Measurements from ENCODE around the gene GCC2.
A peak's percentile ranks its signal among the peaks of the same experiment; 100 is the strongest.
"Not testable (repeated sequence)": the region's sequence is repeated elsewhere in the genome, so short reads cannot be mapped to it uniquely, and the experiment has no call there.

GCC2 gene

DNA sequence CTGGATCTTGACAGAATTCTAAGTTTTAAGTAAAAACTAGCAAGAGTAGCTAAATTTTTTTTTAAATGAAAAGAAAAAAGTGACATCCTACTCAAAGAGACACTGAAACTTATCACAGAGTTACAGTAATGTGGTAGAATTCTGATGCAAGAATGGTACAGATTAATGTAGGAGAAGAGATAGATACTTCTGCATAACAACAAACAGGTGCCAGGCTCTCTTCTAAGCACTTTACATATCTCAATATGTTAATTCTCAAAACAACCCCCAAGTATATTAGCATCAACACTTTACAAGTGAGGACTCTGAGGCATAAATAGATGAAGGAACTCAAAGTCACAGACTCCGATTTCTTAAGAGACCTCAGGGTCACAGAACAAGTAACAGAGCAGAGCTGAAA lies 28.1 kb downstream of the GCC2 start:
- no peak for DNase-seq
- H2BK15ac ChIP-seq (replicated peaks; ENCODE audit: low read depth), result no peak overlapping the region
- no peak overlapping the region for H2BK5ac ChIP-seq (ENCODE audit: low read length)
- H3K9ac ChIP-seq (ENCODE audit: low read length), result no peak overlapping the region
- no peaks in the 10 kb centered on the region for H3K4me1 ChIP-seq (ENCODE audit: control insufficient read depth, low read depth, low read length)
- H2AK5ac ChIP-seq (ENCODE audit: low read length), result no peak overlapping the region
- H3K27me3 ChIP-seq (ENCODE audit: insufficient read depth, low read length, poor library complexity), result no peaks in the 10 kb centered on the region
- no peak overlapping the region for H3K4me3 ChIP-seq (ENCODE audit: low read length)
- no peak overlapping the region for H3K4ac ChIP-seq (ENCODE audit: low read depth, low read length)
- no peaks in the 10 kb centered on the region for H3K79me2 ChIP-seq (ENCODE audit: control insufficient read depth, insufficient read depth, low read length)
- no peak overlapping the region for H2BK120ac ChIP-seq (ENCODE audit: low read depth, low read length)
- peaks cover 2% of the 10 kb centered on the region for H3K36me3 ChIP-seq (ENCODE audit: control insufficient read depth, insufficient read depth, low read length)
- no peak overlapping the region for H3K23ac ChIP-seq (ENCODE audit: low read length)
- no peak overlapping the region for H3K27ac ChIP-seq (ENCODE audit: low read depth, low read length)
- no peak overlapping the region for H4K5ac ChIP-seq (ENCODE audit: low read length)
- WGBS (ENCODE audit: extremely low coverage, insufficient coverage, low lambda C conversion rate), result no CpG with 5 or more reads among the region's 1 CpG
- no peak overlapping the region for H3K18ac ChIP-seq (ENCODE audit: low read length)
- no peak overlapping the region for H3K4me2 ChIP-seq (ENCODE audit: low read length)
- no peak overlapping the region for H3K56ac ChIP-seq (ENCODE audit: low read length)
- H3K79me1 ChIP-seq (ENCODE audit: low read length), result no peaks in the 10 kb centered on the region
- H4K8ac ChIP-seq (ENCODE audit: low read depth, low read length), result no peak overlapping the region

DNA sequence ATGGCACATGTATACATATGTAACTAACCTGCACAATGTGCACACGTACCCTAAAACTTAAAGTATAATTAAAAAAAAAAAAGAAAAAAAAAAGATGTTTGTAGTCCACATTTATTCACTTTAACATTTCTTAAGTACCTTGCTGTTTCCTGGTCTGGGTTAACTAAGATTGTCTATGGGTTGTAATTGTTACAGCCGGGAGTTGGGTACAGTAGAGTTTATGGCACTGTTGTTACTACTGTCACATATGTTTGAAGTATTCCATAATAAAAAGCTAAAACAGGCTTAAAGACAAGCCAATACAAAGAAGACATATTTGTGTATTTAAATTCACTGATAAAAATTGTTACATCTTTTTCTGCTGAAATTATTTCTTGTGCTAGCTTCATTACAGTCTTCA lies 36.2 kb downstream of the GCC2 start:
- WGBS (ENCODE audit: extremely low coverage, insufficient coverage, low lambda C conversion rate), result no CpG with 5 or more reads among the region's 2 CpGs
- H3K36me3 ChIP-seq (ENCODE audit: control insufficient read depth, insufficient read depth, low read length), result no peaks in the 10 kb centered on the region

DNA sequence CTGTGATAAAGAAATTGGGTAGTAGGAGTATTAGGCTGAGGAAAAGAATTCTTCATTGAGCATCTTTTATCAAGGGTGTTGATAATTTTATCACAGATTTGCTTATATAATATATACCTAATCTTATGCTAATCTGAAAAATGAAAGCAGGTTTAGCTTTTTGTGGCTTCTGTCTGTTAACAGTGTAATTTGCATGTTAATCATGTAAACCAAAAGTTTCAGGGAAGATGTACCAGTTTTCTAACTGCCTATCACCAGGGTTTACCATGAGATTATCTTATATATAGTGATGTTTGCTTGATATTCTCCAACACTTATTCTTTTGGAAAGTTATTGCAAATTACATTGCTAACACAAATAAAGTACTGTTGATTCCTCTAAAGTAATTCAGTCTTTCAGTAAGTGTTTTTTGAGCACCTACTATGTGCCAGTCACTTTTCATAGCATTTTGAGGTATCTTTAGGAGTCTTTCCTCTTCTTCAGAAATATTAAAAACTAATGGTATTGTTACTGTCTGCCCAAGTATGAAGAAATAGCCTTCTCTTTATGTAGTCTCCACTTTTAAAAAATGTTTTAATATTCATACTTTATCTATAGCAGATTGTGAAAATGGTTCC lies 41.6 kb downstream of the GCC2 start:
- Histone ChIP-seq H3K18ac (ENCODE audit: low read length) (no peak overlapping the region), H4K5ac (ENCODE audit: low read length) (no peak overlapping the region), H3K23ac (ENCODE audit: low read length) (no peak overlapping the region), H3K4me3 (ENCODE audit: low read length) (no peak overlapping the region), H4K8ac (ENCODE audit: low read depth, low read length) (no peak overlapping the region), H3K36me3 (ENCODE audit: control insufficient read depth, insufficient read depth, low read length) (peaks cover 2% of the 10 kb centered on the region), H3K27me3 (ENCODE audit: insufficient read depth, low read length, poor library complexity) (no peaks in the 10 kb centered on the region), H2BK5ac (ENCODE audit: low read length) (no peak overlapping the region), H3K9ac (ENCODE audit: low read length) (no peak overlapping the region), H3K79me2 (ENCODE audit: control insufficient read depth, insufficient read depth, low read length) (no peaks in the 10 kb centered on the region), H3K4ac (ENCODE audit: low read depth, low read length) (no peak overlapping the region), H2BK120ac (ENCODE audit: low read depth, low read length) (no peak overlapping the region), H3K79me1 (ENCODE audit: low read length) (no peaks in the 10 kb centered on the region), H3K4me2 (ENCODE audit: low read length) (no peak overlapping the region), H2BK15ac (replicated peaks; ENCODE audit: low read depth) (no peak overlapping the region), H3K27ac (ENCODE audit: low read depth, low read length) (no peak overlapping the region), H3K56ac (ENCODE audit: low read length) (no peak overlapping the region), H2AK5ac (ENCODE audit: low read length) (no peak overlapping the region), H3K4me1 (ENCODE audit: control insufficient read depth, low read depth, low read length) (no peaks in the 10 kb centered on the region)
- DNase-seq, result no peak

More for the DNA sequence above, 36.2 kb downstream of the GCC2 start:
- Histone ChIP-seq H4K8ac (ENCODE audit: low read depth, low read length) (no peak overlapping the region), H3K27me3 (ENCODE audit: insufficient read depth, low read length, poor library complexity) (no peaks in the 10 kb centered on the region), H3K79me1 (ENCODE audit: low read length) (no peaks in the 10 kb centered on the region), H3K4me2 (ENCODE audit: low read length) (no peak overlapping the region), H2BK5ac (ENCODE audit: low read length) (no peak overlapping the region), H3K4me1 (ENCODE audit: control insufficient read depth, low read depth, low read length) (no peaks in the 10 kb centered on the region), H2BK15ac (replicated peaks; ENCODE audit: low read depth) (no peak overlapping the region), H3K56ac (ENCODE audit: low read length) (no peak overlapping the region), H2AK5ac (ENCODE audit: low read length) (no peak overlapping the region), H3K27ac (ENCODE audit: low read depth, low read length) (no peak overlapping the region), H2BK120ac (ENCODE audit: low read depth, low read length) (no peak overlapping the region), H4K5ac (ENCODE audit: low read length) (no peak overlapping the region), H3K23ac (ENCODE audit: low read length) (no peak overlapping the region), H3K4me3 (ENCODE audit: low read length) (no peak overlapping the region), H3K4ac (ENCODE audit: low read depth, low read length) (no peak overlapping the region), H3K18ac (ENCODE audit: low read length) (no peak overlapping the region), H3K9ac (ENCODE audit: low read length) (no peak overlapping the region), H3K79me2 (ENCODE audit: control insufficient read depth, insufficient read depth, low read length) (no peaks in the 10 kb centered on the region)
- DNase-seq, result no peak

DNA sequence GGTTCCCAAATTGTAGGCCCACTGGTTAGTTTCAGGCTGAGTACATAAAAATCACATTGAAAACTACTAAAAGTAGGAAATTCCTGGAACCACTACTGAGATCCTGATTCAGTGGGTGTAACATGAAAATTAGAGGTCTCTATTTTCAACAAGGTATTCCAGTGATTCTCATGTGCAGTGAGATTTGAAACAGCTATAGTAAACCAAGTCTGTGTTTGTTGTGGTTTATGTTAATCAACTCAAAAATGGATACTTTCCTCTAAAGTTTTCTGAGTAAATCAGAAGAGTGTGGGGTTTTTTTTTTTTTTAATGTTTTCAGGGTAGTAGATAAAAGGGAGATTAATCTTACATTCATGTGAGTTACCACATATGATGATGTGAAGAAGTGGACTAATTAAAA lies 42.8 kb downstream of the GCC2 start:
- DNase-seq, result no peak
- no peaks in the 10 kb centered on the region for H3K4me1 ChIP-seq (ENCODE audit: control insufficient read depth, low read depth, low read length)
- H2BK5ac ChIP-seq (ENCODE audit: low read length), result no peak overlapping the region
- H4K8ac ChIP-seq (ENCODE audit: low read depth, low read length), result no peak overlapping the region
- no peak overlapping the region for H3K27ac ChIP-seq (ENCODE audit: low read depth, low read length)
- no peak overlapping the region for H2BK120ac ChIP-seq (ENCODE audit: low read depth, low read length)
- H3K23ac ChIP-seq (ENCODE audit: low read length), result no peak overlapping the region
- no peaks in the 10 kb centered on the region for H3K27me3 ChIP-seq (ENCODE audit: insufficient read depth, low read length, poor library complexity)
- H3K36me3 ChIP-seq (ENCODE audit: control insufficient read depth, insufficient read depth, low read length), result peaks cover 2% of the 10 kb centered on the region
- H3K4me2 ChIP-seq (ENCODE audit: low read length), result no peak overlapping the region
- no peak overlapping the region for H4K5ac ChIP-seq (ENCODE audit: low read length)
- no peak overlapping the region for H3K4ac ChIP-seq (ENCODE audit: low read depth, low read length)
- H2AK5ac ChIP-seq (ENCODE audit: low read length), result no peak overlapping the region
- H3K9ac ChIP-seq (ENCODE audit: low read length), result no peak overlapping the region
- no peak overlapping the region for H2BK15ac ChIP-seq (replicated peaks; ENCODE audit: low read depth)
- no peak overlapping the region for H3K4me3 ChIP-seq (ENCODE audit: low read length)
- no peaks in the 10 kb centered on the region for H3K79me1 ChIP-seq (ENCODE audit: low read length)
- H3K79me2 ChIP-seq (ENCODE audit: control insufficient read depth, insufficient read depth, low read length), result no peaks in the 10 kb centered on the region
- H3K18ac ChIP-seq (ENCODE audit: low read length), result no peak overlapping the region
- no peak overlapping the region for H3K56ac ChIP-seq (ENCODE audit: low read length)

DNA sequence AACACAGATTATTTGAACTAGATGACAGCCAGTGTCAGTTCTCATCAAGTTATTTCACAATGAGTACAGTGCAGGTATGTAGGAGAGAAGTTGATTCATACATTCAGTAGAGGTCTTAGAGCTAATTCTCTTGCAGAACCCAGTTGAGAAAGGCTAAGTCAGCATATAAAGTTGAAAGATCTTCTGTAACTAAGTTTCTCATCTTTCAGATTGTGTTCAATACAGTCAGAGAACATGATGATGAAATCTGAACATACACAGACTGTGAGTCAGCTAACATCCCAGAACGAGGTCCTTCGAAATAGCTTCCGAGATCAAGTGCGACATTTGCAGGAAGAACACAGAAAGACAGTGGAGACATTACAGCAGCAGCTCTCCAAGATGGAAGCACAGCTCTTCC lies 43.4 kb downstream of the GCC2 start:
- no peak overlapping the region for H2AK5ac ChIP-seq (ENCODE audit: low read length)
- H3K4ac ChIP-seq (ENCODE audit: low read depth, low read length), result no peak overlapping the region
- no peak overlapping the region for H3K18ac ChIP-seq (ENCODE audit: low read length)
- no peak overlapping the region for H3K9ac ChIP-seq (ENCODE audit: low read length)
- no peak overlapping the region for H3K56ac ChIP-seq (ENCODE audit: low read length)
- no peak overlapping the region for H4K5ac ChIP-seq (ENCODE audit: low read length)
- WGBS (ENCODE audit: extremely low coverage, insufficient coverage, low lambda C conversion rate), result no CpG with 5 or more reads among the region's 4 CpGs
- H3K27ac ChIP-seq (ENCODE audit: low read depth, low read length), result no peak overlapping the region
- no peak overlapping the region for H2BK15ac ChIP-seq (replicated peaks; ENCODE audit: low read depth)
- H4K8ac ChIP-seq (ENCODE audit: low read depth, low read length), result no peak overlapping the region
- H3K79me2 ChIP-seq (ENCODE audit: control insufficient read depth, insufficient read depth, low read length), result no peaks in the 10 kb centered on the region
- H3K23ac ChIP-seq (ENCODE audit: low read length), result no peak overlapping the region
- no peak overlapping the region for H2BK120ac ChIP-seq (ENCODE audit: low read depth, low read length)
- no peak overlapping the region for H3K4me3 ChIP-seq (ENCODE audit: low read length)
- H3K36me3 ChIP-seq (ENCODE audit: control insufficient read depth, insufficient read depth, low read length), result peaks cover 2% of the 10 kb centered on the region
- no peaks in the 10 kb centered on the region for H3K27me3 ChIP-seq (ENCODE audit: insufficient read depth, low read length, poor library complexity)
- H2BK5ac ChIP-seq (ENCODE audit: low read length), result no peak overlapping the region
- H3K4me1 ChIP-seq (ENCODE audit: control insufficient read depth, low read depth, low read length), result no peaks in the 10 kb centered on the region
- peak; percentile 9 for DNase-seq
- H3K79me1 ChIP-seq (ENCODE audit: low read length), result no peaks in the 10 kb centered on the region
- no peak overlapping the region for H3K4me2 ChIP-seq (ENCODE audit: low read length)

DNA sequence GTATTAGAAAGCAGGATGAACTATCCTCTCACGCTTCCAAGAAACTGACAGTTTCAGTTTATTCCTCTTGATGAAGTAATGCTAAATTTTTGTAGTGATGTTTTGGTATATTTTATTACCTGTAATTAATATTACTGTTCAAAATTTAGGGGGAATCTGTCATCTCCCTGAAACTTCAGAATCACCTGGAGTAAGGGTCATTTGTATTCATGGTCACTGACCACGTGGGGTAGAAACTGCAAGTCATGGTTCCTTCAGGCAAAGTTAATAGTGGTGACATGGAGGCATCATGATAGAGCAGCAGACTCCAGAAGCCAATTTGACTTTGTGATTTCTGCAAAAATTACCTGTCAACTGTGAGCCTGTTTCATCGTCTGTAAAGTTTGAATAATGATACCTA lies 47.2 kb downstream of the GCC2 start:
- not testable (repeated sequence) for H3K9ac ChIP-seq (ENCODE audit: low read length); H3K4ac ChIP-seq (ENCODE audit: low read depth, low read length); H2BK5ac ChIP-seq (ENCODE audit: low read length); H3K27me3 ChIP-seq (ENCODE audit: insufficient read depth, low read length, poor library complexity); DNase-seq; H3K4me2 ChIP-seq (ENCODE audit: low read length); H4K5ac ChIP-seq (ENCODE audit: low read length); H2BK15ac ChIP-seq (replicated peaks; ENCODE audit: low read depth); H2AK5ac ChIP-seq (ENCODE audit: low read length); H3K36me3 ChIP-seq (ENCODE audit: control insufficient read depth, insufficient read depth, low read length); H4K8ac ChIP-seq (ENCODE audit: low read depth, low read length); H3K23ac ChIP-seq (ENCODE audit: low read length); H3K4me3 ChIP-seq (ENCODE audit: low read length); H3K56ac ChIP-seq (ENCODE audit: low read length); H3K79me2 ChIP-seq (ENCODE audit: control insufficient read depth, insufficient read depth, low read length); H3K79me1 ChIP-seq (ENCODE audit: low read length); H3K18ac ChIP-seq (ENCODE audit: low read length); H3K27ac ChIP-seq (ENCODE audit: low read depth, low read length); H2BK120ac ChIP-seq (ENCODE audit: low read depth, low read length); H3K4me1 ChIP-seq (ENCODE audit: control insufficient read depth, low read depth, low read length)
- WGBS (ENCODE audit: extremely low coverage, insufficient coverage, low lambda C conversion rate), result no CpG with 5 or more reads among the region's 3 CpGs

All from mesendoderm (in vitro differentiated cells).